GM12872 (cell line): Measurements from ENCODE around the gene GLIS1.

Experiments used
- CTCF ChIP-seq: IDR thresholded peaks from 3 replicates; pipeline ENCODE4 v1.5.1; 2011; ENCODE audit warnings: low read depth, mild to moderate bottlenecking, low read length, moderate library complexity; ENCODE audit not compliant: insufficient read depth

Gene GLIS1

GRCh38 chr1:53582211-53583020, 156.5 kb downstream of the GLIS1 start:
- TF ChIP-seq CTCF: no peak

GRCh38 chr1:53581476-53581875, 157.5 kb downstream of the GLIS1 start:
- no peak for TF ChIP-seq CTCF

- TF ChIP-seq CTCF: no peak
Measured at GRCh38 chr1:53580739-53581475, 158.1 kb downstream of the GLIS1 start.

- no peak for TF ChIP-seq CTCF
Measured at GRCh38 chr1:53580009-53580400, 159.0 kb downstream of the GLIS1 start.

GRCh38 chr1:53579221-53580008, 159.5 kb downstream of the GLIS1 start:
- TF ChIP-seq CTCF: no peak

- no peak for TF ChIP-seq CTCF
Measured at GRCh38 chr1:53578358-53578757, 160.6 kb downstream of the GLIS1 start.

- no peak for TF ChIP-seq CTCF
Measured at GRCh38 chr1:53577761-53578100, 161.2 kb downstream of the GLIS1 start.
